Temporal lobe (tissue), 1 donor: ENCODE measurements around the gene LETM1. TPM values are rescaled to one million over a fixed set of nuclear protein-coding genes. Genes with fewer than 3 reads are reported as not detected.

Experiments
- total RNA-seq: library from RNA; depleted of rRNA; stranded (reverse); fragments of >200 nt; gene quantifications from one replicate; pipeline ENCODE4 v1.2.3, GENCODE V29; 2014

Gene LETM1
- total RNA-seq, 1 donor from 2014 or later = 57.3 TPM

Other genes with a start within 250 kb of the LETM1 start
- gene FAM53A, start 171.8 kb downstream of the LETM1 start, total RNA-seq = 2.0 TPM
- 32.5 TPM for gene SLBP, start 143.8 kb downstream of the LETM1 start, total RNA-seq
- gene TMEM129, start 134.8 kb downstream of the LETM1 start, total RNA-seq = 8.9 TPM
- 3.2 TPM for gene TACC3, start 134.6 kb downstream of the LETM1 start, total RNA-seq
- 6.1 TPM for gene FGFR3, start 62.9 kb downstream of the LETM1 start, total RNA-seq
- gene NSD2, start 15.2 kb upstream of the LETM1 start, total RNA-seq = 90.0 TPM
- gene NELFA, start 152.8 kb upstream of the LETM1 start, total RNA-seq = 12.3 TPM
- 10.8 TPM for gene NAT8L, start 203.2 kb upstream of the LETM1 start, total RNA-seq